WTC11 (cell line): ENCODE data around the gene GLI1. TPM values are rescaled to one million over a fixed set of nuclear protein-coding genes. Genes with fewer than 3 reads are reported as not detected.
A peak's percentile ranks its signal among the peaks of the same experiment; 100 is the strongest.

Source experiments
- ATAC-seq: fragments of 200-7000 bp; cut with Tn5 transposase; 2 replicates; pipeline ENCODE4 v1.10.0; 2021; ENCODE audit warnings: mild to moderate bottlenecking, moderate library complexity
- CTCF ChIA-PET: fragments of 300-600 bp; sonication (Branson Sonifier 250); formaldehyde crosslinking; loops from one replicate; lab custom pipeline; 2021; ENCODE audit warnings: antibody characterized with exemption; lab: Charles Lee
- POLR2A ChIA-PET: fragments of 350-600 bp; sonication (Branson Sonifier 250); formaldehyde crosslinking; loops from one replicate; lab custom pipeline; 2021; ENCODE audit warnings: antibody characterized with exemption; lab: Charles Lee
- DNase-seq: peaks from one replicate; pipeline ENCODE4 v3.0.0; 2021; ENCODE audit warnings: low spot score
- H3K27ac Mint-ChIP-seq: 2 replicates; pipeline ENCODE4 v1.8.0; 2021; ENCODE audit warnings: mixed read lengths
- H3K27me3 Mint-ChIP-seq: 2 replicates; pipeline ENCODE4 v1.8.0; 2021; ENCODE audit warnings: low read depth, mild to moderate bottlenecking, moderate library complexity, mixed read lengths
- H3K36me3 Mint-ChIP-seq: 2 replicates; pipeline ENCODE4 v1.8.0; 2021; ENCODE audit warnings: mixed read lengths
- H3K4me1 Mint-ChIP-seq: 2 replicates; pipeline ENCODE4 v1.8.0; 2022; ENCODE audit warnings: mixed read lengths
- H3K4me3 Mint-ChIP-seq: 2 replicates; pipeline ENCODE4 v1.8.0; 2021; ENCODE audit warnings: mild to moderate bottlenecking, moderate library complexity, mixed read lengths
- H3K9me3 Mint-ChIP-seq: 2 replicates; pipeline ENCODE4 v1.8.0; 2021; ENCODE audit warnings: mixed read lengths
- CREB1 ChIP-seq: sonication (generic); formaldehyde crosslinking; IDR thresholded peaks from 2 replicates; pipeline ENCODE4 v1.8.0; 2023; ENCODE audit warnings: mild to moderate bottlenecking, missing genetic modification reagents
- ELF4 ChIP-seq: sonication (generic); formaldehyde crosslinking; IDR thresholded peaks from 2 replicates; pipeline ENCODE4 v1.8.1; 2022; ENCODE audit warnings: low read depth, mild to moderate bottlenecking, moderate library complexity, missing genetic modification reagents
- MXD4 ChIP-seq: fragments of 250-450 bp; sonication (Bioruptor Pico); IDR thresholded peaks from 2 replicates; pipeline ENCODE4 v1.8.0; 2021; ENCODE audit warnings: mild to moderate bottlenecking, moderate library complexity, borderline replicate concordance
- MYBL2 ChIP-seq: sonication (generic); formaldehyde crosslinking; IDR thresholded peaks from 2 replicates; pipeline ENCODE4 v1.8.1; 2023; ENCODE audit warnings: mild to moderate bottlenecking, moderate library complexity, missing genetic modification reagents
- NFATC4 ChIP-seq: fragments of 250-450 bp; sonication (Bioruptor Pico); IDR thresholded peaks from 2 replicates; pipeline ENCODE4 v1.9.0; 2021; ENCODE audit warnings: mild to moderate bottlenecking
- NR1H2 ChIP-seq: sonication (generic); formaldehyde crosslinking; IDR thresholded peaks from 2 replicates; pipeline ENCODE4 v1.9.0; 2021; ENCODE audit warnings: mild to moderate bottlenecking, moderate library complexity, missing genetic modification reagents
- OVOL2 ChIP-seq: fragments of 250-450 bp; sonication (Bioruptor Pico); IDR thresholded peaks from 2 replicates; pipeline ENCODE4 v1.9.0; 2021; ENCODE audit warnings: mild to moderate bottlenecking, borderline replicate concordance
- PRRX2 ChIP-seq: fragments of 250-450 bp; sonication (Bioruptor Pico); IDR thresholded peaks from 2 replicates; pipeline ENCODE4 v1.8.0; 2021; ENCODE audit warnings: mild to moderate bottlenecking
- SOX15 ChIP-seq: fragments of 250-450 bp; sonication (Bioruptor Pico); IDR thresholded peaks from 2 replicates; pipeline ENCODE4 v1.9.0; 2021; ENCODE audit warnings: mild to moderate bottlenecking
- TCF7 ChIP-seq: sonication (generic); formaldehyde crosslinking; IDR thresholded peaks from 2 replicates; pipeline ENCODE4 v1.8.0; 2022; ENCODE audit warnings: mild to moderate bottlenecking, low read depth, missing genetic modification reagents, moderate library complexity
- ZNF219 ChIP-seq: sonication (generic); formaldehyde crosslinking; IDR thresholded peaks from 2 replicates; pipeline ENCODE4 v1.8.0; 2023; ENCODE audit warnings: missing genetic modification reagents, mild to moderate bottlenecking, borderline replicate concordance
- ZNF263 ChIP-seq: sonication (generic); formaldehyde crosslinking; IDR thresholded peaks from 2 replicates; pipeline ENCODE4 v1.8.1; 2022; ENCODE audit warnings: low read depth, mild to moderate bottlenecking, moderate library complexity, missing genetic modification reagents
- total RNA-seq: library from RNA; stranded (reverse); gene quantifications from 3 replicates; pipeline ENCODE4 v1.2.3, GENCODE V29; 2021
- TF ChIP-seq, protein P1 (sequence below): sonication (generic); formaldehyde crosslinking; IDR thresholded peaks from 2 replicates; pipeline ENCODE4 v1.8.1; 2023; ENCODE audit warnings: mild to moderate bottlenecking, missing genetic modification reagents, moderate library complexity
- TF ChIP-seq, protein P2 (sequence below): sonication (generic); formaldehyde crosslinking; conservative IDR thresholded peaks from 2 replicates; pipeline ENCODE4 v1.8.1; 2023; ENCODE audit warnings: mild to moderate bottlenecking, low read depth, missing genetic modification reagents, moderate library complexity
- TF ChIP-seq, protein P3 (sequence below): sonication (generic); formaldehyde crosslinking; IDR thresholded peaks from 2 replicates; pipeline ENCODE4 v1.8.0; 2022; ENCODE audit warnings: mild to moderate bottlenecking, missing genetic modification reagents
- TF ChIP-seq, protein P4 (sequence below): sonication (generic); formaldehyde crosslinking; IDR thresholded peaks from 2 replicates; pipeline ENCODE4 v1.8.0; 2022; ENCODE audit warnings: mild to moderate bottlenecking, missing genetic modification reagents
- TF ChIP-seq, protein P5 (sequence below): fragments of 250-450 bp; sonication (Bioruptor Pico); IDR thresholded peaks from 2 replicates; pipeline ENCODE4 v1.9.0; 2021; ENCODE audit warnings: mild to moderate bottlenecking
- TF ChIP-seq, protein P6 (sequence below): fragments of 250-450 bp; sonication (Bioruptor Pico); conservative IDR thresholded peaks from 2 replicates; pipeline ENCODE4 v1.9.0; 2021; ENCODE audit warnings: mild to moderate bottlenecking
- TF ChIP-seq, protein P7 (sequence below): sonication (generic); formaldehyde crosslinking; IDR thresholded peaks from 2 replicates; pipeline ENCODE4 v1.8.0; 2022; ENCODE audit warnings: missing genetic modification reagents

The GLI1 gene
- total RNA-seq, 1 experiment from 2014 or later, result 16.2 TPM

DNA sequence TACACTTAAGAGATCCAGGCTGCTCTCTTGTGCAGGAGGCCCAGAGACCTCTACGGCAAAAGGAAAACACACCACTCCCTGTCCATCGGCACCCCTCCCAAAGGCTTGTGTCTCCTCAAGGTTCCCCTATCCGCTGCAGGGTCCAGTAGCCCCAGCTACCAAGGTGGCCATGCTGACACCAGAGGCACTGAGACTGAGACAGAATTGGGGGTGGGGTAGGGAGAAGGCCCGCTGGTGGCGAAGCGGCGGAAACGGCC, 60.1 kb downstream of the GLI1 start:
- peaks cover 42% of the 10 kb centered on the region for H3K4me1 Mint-ChIP-seq
- H3K27me3 Mint-ChIP-seq, result peaks cover 3% of the 10 kb centered on the region; the same call in 1 of the 2 replicates
- TF ChIP-seq CREB1 (CRISPR knock-in tag) (0 out of 2 replicates have a peak, but pooled peaks have one; percentile 5), NR1H2 (no peak), PRRX2 (CRISPR knock-in tag) (0 out of 2 replicates have a peak, but pooled peaks have one; percentile 22), OVOL2 (CRISPR knock-in tag) (no peak), MXD4 (no peak), MYBL2 (0 out of 2 replicates have a peak, but pooled peaks have one; percentile 53), NFATC4 (CRISPR knock-in tag) (peak; percentile 43; the same call in 1 of the 2 replicates), ZNF219 (CRISPR knock-in tag) (no peak), SOX15 (CRISPR knock-in tag) (no peak)
- TF ChIP-seq, protein P1, sequence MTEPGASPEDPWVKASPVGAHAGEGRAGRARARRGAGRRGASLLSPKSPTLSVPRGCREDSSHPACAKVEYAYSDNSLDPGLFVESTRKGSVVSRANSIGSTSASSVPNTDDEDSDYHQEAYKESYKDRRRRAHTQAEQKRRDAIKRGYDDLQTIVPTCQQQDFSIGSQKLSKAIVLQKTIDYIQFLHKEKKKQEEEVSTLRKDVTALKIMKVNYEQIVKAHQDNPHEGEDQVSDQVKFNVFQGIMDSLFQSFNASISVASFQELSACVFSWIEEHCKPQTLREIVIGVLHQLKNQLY, result no peak
- TF ChIP-seq, protein P2, sequence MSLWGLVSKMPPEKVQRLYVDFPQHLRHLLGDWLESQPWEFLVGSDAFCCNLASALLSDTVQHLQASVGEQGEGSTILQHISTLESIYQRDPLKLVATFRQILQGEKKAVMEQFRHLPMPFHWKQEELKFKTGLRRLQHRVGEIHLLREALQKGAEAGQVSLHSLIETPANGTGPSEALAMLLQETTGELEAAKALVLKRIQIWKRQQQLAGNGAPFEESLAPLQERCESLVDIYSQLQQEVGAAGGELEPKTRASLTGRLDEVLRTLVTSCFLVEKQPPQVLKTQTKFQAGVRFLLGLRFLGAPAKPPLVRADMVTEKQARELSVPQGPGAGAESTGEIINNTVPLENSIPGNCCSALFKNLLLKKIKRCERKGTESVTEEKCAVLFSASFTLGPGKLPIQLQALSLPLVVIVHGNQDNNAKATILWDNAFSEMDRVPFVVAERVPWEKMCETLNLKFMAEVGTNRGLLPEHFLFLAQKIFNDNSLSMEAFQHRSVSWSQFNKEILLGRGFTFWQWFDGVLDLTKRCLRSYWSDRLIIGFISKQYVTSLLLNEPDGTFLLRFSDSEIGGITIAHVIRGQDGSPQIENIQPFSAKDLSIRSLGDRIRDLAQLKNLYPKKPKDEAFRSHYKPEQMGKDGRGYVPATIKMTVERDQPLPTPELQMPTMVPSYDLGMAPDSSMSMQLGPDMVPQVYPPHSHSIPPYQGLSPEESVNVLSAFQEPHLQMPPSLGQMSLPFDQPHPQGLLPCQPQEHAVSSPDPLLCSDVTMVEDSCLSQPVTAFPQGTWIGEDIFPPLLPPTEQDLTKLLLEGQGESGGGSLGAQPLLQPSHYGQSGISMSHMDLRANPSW (CRISPR knock-in tag), result no peak
- TF ChIP-seq, protein P3, sequence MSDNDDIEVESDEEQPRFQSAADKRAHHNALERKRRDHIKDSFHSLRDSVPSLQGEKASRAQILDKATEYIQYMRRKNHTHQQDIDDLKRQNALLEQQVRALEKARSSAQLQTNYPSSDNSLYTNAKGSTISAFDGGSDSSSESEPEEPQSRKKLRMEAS (CRISPR knock-in tag), result 0 out of 2 replicates have a peak, but pooled peaks have one; percentile 49
- TF ChIP-seq, protein P4, sequence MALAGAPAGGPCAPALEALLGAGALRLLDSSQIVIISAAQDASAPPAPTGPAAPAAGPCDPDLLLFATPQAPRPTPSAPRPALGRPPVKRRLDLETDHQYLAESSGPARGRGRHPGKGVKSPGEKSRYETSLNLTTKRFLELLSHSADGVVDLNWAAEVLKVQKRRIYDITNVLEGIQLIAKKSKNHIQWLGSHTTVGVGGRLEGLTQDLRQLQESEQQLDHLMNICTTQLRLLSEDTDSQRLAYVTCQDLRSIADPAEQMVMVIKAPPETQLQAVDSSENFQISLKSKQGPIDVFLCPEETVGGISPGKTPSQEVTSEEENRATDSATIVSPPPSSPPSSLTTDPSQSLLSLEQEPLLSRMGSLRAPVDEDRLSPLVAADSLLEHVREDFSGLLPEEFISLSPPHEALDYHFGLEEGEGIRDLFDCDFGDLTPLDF (CRISPR knock-in tag), result peak; percentile 18; the same call in 1 of the 2 replicates
- TF ChIP-seq, all 79 proteins: peak for 6
- Mint-ChIP-seq H3K9me3 (no peaks in the 10 kb centered on the region), H3K36me3 (peaks cover 42% of the 10 kb centered on the region), H3K4me3 (peak overlapping the region; percentile 96), H3K27ac (peak overlapping the region; percentile 100)
- ChIA-PET POLR2A (interaction anchor here (1.1 to 2.2 kb wide), 6 partner anchors 10 to 65 kb away, joined by 3 to 9 read pairs (median 6); partner anchors contain the start of genes GLI1 and INHBE), CTCF (interaction anchor here (1.6 to 2.0 kb wide), 2 partner anchors 61 to 64 kb away, joined by 4 to 8 read pairs; partner anchors contain the start of gene GLI1)
- no peak for DNase-seq
- ATAC-seq, result peak; percentile 7

DNA sequence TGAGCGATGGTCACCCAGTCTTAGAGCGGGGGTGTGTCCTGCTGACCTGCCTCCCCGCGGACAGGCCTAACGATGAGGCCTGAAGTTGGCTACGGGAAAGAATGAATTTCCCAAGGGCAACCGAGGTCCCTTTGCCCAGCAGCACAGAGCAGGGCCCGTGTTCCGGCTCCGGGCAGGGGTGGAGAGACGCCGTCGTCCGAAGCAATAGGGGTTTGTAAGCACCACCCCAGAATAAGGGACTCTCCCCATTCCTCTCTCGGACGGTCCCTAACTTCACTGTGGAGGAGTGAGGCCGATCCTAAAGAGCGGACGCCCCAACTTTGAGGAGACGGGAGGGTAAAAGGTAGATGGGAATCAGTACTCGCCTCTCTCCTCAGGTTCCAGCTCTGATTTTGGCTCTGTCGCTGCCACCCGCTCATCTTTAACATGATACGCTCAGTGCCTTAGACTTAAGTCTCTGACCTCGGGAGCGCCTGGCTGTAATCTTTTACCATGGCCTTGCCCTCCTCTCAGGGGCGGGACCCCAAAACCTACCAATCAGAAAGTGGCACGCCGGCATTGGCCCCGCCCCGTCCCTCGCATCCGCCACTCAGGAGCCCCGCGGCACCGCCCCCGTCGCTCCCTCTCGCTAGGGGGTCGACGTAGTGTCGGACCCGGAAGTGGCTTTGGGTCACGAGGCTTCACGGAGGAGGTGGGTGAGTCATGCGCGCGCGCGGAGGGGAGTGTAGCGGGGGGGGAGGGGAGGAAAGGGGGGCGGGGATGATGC, 60.7 kb downstream of the GLI1 start, which contains the start of gene DDIT3:
Gene DDIT3 (minus strand): TSS at position 462 of the 766 bp plus-strand sequence. CDS start 3,108 bp downstream, outside the sequence.
- Mint-ChIP-seq H3K27ac (peak within 1 kb of the TSS; percentile 100), H3K4me3 (peak within 1 kb of the TSS; percentile 96), H3K36me3 (peaks cover 37% of the 10 kb centered on the region), H3K27me3 (peaks cover 3% of the 10 kb centered on the region; the same call in 1 of the 2 replicates), H3K9me3 (no peaks in the 10 kb centered on the region), H3K4me1 (peaks cover 42% of the 10 kb centered on the region)
- ATAC-seq, result peak; percentile 76
- ChIA-PET POLR2A (interaction anchor here (1.1 to 2.2 kb wide), 6 partner anchors 11 to 65 kb away, joined by 3 to 9 read pairs (median 6); partner anchors contain the start of genes GLI1 and INHBE), CTCF (interaction anchor here (1.0 to 2.0 kb wide), 3 partner anchors 61 to 83 kb away, joined by 4 to 8 read pairs (median 4); partner anchors contain the start of gene GLI1)
- DNase-seq, result peak; percentile 100
- TF ChIP-seq MXD4 (no peak), TCF7 (CRISPR knock-in tag) (peak; percentile 61; the same call in 1 of the 2 replicates), ELF4 (CRISPR knock-in tag) (no peak), ZNF263 (CRISPR knock-in tag) (no peak)
- TF ChIP-seq, protein P5, sequence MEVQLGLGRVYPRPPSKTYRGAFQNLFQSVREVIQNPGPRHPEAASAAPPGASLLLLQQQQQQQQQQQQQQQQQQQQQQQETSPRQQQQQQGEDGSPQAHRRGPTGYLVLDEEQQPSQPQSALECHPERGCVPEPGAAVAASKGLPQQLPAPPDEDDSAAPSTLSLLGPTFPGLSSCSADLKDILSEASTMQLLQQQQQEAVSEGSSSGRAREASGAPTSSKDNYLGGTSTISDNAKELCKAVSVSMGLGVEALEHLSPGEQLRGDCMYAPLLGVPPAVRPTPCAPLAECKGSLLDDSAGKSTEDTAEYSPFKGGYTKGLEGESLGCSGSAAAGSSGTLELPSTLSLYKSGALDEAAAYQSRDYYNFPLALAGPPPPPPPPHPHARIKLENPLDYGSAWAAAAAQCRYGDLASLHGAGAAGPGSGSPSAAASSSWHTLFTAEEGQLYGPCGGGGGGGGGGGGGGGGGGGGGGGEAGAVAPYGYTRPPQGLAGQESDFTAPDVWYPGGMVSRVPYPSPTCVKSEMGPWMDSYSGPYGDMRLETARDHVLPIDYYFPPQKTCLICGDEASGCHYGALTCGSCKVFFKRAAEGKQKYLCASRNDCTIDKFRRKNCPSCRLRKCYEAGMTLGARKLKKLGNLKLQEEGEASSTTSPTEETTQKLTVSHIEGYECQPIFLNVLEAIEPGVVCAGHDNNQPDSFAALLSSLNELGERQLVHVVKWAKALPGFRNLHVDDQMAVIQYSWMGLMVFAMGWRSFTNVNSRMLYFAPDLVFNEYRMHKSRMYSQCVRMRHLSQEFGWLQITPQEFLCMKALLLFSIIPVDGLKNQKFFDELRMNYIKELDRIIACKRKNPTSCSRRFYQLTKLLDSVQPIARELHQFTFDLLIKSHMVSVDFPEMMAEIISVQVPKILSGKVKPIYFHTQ (CRISPR knock-in tag), result no peak
- TF ChIP-seq, protein P6, sequence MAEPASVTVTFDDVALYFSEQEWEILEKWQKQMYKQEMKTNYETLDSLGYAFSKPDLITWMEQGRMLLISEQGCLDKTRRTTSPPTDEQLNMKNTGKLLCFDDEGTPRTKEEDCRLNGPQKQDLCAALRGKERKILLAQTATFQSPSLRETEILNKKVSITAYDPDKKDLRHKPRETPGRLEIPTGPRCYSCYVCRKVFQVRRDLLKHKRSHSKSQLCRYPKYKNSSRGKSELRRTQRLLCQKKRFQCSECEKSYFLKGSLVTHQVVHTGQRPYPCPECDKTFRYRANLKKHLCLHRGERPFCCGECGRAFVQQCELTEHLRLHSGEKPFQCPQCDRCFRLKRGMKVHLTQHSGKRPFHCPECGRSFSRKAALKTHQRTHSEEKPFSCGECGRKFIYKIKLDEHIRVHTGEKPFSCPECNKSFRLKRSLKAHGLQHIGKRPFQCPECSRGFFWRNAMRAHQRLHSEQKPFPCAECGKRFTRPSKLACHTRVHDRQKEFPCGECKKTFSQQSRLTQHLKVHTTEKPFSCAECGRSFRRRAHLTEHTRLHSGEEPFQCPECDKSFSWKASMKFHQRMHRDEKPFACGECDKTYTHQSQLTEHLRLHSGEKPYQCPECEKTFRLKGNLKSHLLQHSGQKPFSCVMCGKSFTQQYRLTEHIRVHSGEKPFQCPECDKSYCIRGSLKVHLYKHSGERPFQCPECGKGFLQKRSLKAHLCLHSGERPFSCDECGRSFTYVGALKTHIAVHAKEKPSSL, result no peak
- TF ChIP-seq, protein P7, sequence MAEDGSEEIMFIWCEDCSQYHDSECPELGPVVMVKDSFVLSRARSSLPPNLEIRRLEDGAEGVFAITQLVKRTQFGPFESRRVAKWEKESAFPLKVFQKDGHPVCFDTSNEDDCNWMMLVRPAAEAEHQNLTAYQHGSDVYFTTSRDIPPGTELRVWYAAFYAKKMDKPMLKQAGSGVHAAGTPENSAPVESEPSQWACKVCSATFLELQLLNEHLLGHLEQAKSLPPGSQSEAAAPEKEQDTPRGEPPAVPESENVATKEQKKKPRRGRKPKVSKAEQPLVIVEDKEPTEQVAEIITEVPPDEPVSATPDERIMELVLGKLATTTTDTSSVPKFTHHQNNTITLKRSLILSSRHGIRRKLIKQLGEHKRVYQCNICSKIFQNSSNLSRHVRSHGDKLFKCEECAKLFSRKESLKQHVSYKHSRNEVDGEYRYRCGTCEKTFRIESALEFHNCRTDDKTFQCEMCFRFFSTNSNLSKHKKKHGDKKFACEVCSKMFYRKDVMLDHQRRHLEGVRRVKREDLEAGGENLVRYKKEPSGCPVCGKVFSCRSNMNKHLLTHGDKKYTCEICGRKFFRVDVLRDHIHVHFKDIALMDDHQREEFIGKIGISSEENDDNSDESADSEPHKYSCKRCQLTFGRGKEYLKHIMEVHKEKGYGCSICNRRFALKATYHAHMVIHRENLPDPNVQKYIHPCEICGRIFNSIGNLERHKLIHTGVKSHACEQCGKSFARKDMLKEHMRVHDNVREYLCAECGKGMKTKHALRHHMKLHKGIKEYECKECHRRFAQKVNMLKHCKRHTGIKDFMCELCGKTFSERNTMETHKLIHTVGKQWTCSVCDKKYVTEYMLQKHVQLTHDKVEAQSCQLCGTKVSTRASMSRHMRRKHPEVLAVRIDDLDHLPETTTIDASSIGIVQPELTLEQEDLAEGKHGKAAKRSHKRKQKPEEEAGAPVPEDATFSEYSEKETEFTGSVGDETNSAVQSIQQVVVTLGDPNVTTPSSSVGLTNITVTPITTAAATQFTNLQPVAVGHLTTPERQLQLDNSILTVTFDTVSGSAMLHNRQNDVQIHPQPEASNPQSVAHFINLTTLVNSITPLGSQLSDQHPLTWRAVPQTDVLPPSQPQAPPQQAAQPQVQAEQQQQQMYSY, result no peak
